SK-N-SH (cell line): ENCODE data around the gene C1orf35.

ENCODE experiments used
- EP300 ChIP-seq, 2 experiments: IDR thresholded peaks; 2 replicates each; pipeline versions ENCODE4 v1.4.0 to v1.6.1; 2012; ENCODE audit warnings: borderline replicate concordance in 1 of 2, low read depth in 1 of 2, low read length in 1 of 2
- MXI1 ChIP-seq: IDR thresholded peaks from 2 replicates; pipeline ENCODE4 v1.6.1; 2012; ENCODE audit warnings: mild to moderate bottlenecking, low read depth, low read length, improper control_type of control experiment
- POLR2AphosphoS5 ChIP-seq: IDR thresholded peaks from 2 replicates; pipeline ENCODE4 v1.6.1; 2012; ENCODE audit warnings: low read depth, low read length
- RAD21 ChIP-seq: IDR thresholded peaks from 2 replicates; pipeline ENCODE4 v1.6.1; 2012; ENCODE audit warnings: mild to moderate bottlenecking, low read length
- RFX5 ChIP-seq: IDR thresholded peaks from 2 replicates; pipeline ENCODE4 v1.6.1; 2012; ENCODE audit warnings: mild to moderate bottlenecking, improper control_type of control experiment, low read length
- YY1 ChIP-seq: IDR thresholded peaks from 2 replicates; pipeline ENCODE4 v1.4.0; 2012; ENCODE audit warnings: low read depth, mild to moderate bottlenecking
- TF ChIP-seq, protein P1 (sequence below): fragments of 200-600 bp; sonication (generic); IDR thresholded peaks from 2 replicates; pipeline ENCODE4 v1.6.1; 2017; ENCODE audit warnings: antibody characterized with exemption, mild to moderate bottlenecking, moderate library complexity
- TF ChIP-seq, protein P2 (sequence below): IDR thresholded peaks from 2 replicates; pipeline ENCODE4 v1.4.0; 2012; ENCODE audit warnings: low read depth
- TF ChIP-seq, protein P3 (sequence below): IDR thresholded peaks from 2 replicates; pipeline ENCODE4 v1.6.1; 2012; ENCODE audit warnings: mild to moderate bottlenecking, low read depth, low read length, moderate library complexity

DNA sequence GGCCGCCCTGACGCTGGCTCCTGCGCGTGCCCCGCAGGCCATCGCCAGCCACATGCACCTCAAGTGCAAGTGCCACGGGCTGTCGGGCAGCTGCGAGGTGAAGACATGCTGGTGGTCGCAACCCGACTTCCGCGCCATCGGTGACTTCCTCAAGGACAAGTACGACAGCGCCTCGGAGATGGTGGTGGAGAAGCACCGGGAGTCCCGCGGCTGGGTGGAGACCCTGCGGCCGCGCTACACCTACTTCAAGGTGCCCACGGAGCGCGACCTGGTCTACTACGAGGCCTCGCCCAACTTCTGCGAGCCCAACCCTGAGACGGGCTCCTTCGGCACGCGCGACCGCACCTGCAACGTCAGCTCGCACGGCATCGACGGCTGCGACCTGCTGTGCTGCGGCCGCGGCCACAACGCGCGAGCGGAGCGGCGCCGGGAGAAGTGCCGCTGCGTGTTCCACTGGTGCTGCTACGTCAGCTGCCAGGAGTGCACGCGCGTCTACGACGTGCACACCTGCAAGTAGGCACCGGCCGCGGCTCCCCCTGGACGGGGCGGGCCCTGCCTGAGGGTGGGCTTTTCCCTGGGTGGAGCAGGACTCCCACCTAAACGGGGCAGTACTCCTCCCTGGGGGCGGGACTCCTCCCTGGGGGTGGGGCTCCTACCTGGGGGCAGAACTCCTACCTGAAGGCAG, 44.0 kb downstream of the C1orf35 start:
- TF ChIP-seq, protein P1, sequence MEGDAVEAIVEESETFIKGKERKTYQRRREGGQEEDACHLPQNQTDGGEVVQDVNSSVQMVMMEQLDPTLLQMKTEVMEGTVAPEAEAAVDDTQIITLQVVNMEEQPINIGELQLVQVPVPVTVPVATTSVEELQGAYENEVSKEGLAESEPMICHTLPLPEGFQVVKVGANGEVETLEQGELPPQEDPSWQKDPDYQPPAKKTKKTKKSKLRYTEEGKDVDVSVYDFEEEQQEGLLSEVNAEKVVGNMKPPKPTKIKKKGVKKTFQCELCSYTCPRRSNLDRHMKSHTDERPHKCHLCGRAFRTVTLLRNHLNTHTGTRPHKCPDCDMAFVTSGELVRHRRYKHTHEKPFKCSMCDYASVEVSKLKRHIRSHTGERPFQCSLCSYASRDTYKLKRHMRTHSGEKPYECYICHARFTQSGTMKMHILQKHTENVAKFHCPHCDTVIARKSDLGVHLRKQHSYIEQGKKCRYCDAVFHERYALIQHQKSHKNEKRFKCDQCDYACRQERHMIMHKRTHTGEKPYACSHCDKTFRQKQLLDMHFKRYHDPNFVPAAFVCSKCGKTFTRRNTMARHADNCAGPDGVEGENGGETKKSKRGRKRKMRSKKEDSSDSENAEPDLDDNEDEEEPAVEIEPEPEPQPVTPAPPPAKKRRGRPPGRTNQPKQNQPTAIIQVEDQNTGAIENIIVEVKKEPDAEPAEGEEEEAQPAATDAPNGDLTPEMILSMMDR = no peak
- TF ChIP-seq, protein P2, sequence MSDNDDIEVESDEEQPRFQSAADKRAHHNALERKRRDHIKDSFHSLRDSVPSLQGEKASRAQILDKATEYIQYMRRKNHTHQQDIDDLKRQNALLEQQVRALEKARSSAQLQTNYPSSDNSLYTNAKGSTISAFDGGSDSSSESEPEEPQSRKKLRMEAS = no peak
- TF ChIP-seq RAD21 (no peak), POLR2AphosphoS5 (no peak), MXI1 (no peak), RFX5 (no peak), EP300 (IDR thresholded peaks at IDR 0.05; ENCODE audit: borderline replicate concordance in 1 of 2, low read depth in 1 of 2, low read length in 1 of 2) (no peak), YY1 (no peak)
- TF ChIP-seq, protein P3, sequence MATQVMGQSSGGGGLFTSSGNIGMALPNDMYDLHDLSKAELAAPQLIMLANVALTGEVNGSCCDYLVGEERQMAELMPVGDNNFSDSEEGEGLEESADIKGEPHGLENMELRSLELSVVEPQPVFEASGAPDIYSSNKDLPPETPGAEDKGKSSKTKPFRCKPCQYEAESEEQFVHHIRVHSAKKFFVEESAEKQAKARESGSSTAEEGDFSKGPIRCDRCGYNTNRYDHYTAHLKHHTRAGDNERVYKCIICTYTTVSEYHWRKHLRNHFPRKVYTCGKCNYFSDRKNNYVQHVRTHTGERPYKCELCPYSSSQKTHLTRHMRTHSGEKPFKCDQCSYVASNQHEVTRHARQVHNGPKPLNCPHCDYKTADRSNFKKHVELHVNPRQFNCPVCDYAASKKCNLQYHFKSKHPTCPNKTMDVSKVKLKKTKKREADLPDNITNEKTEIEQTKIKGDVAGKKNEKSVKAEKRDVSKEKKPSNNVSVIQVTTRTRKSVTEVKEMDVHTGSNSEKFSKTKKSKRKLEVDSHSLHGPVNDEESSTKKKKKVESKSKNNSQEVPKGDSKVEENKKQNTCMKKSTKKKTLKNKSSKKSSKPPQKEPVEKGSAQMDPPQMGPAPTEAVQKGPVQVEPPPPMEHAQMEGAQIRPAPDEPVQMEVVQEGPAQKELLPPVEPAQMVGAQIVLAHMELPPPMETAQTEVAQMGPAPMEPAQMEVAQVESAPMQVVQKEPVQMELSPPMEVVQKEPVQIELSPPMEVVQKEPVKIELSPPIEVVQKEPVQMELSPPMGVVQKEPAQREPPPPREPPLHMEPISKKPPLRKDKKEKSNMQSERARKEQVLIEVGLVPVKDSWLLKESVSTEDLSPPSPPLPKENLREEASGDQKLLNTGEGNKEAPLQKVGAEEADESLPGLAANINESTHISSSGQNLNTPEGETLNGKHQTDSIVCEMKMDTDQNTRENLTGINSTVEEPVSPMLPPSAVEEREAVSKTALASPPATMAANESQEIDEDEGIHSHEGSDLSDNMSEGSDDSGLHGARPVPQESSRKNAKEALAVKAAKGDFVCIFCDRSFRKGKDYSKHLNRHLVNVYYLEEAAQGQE = no peak
